ENCODE data around the gene NADK. TPM values are rescaled to one million over a fixed set of nuclear protein-coding genes. Genes with fewer than 3 reads are reported as not detected.
A peak's percentile ranks its signal among the peaks of the same experiment; 100 is the strongest.

Gene NADK
- total and polyA plus RNA-seq, 2 of the 13 experiments (the other 11 are each of a cell fraction or from before 2014, with no cell fraction given): 56.6 to 60.1 TPM

DNA sequence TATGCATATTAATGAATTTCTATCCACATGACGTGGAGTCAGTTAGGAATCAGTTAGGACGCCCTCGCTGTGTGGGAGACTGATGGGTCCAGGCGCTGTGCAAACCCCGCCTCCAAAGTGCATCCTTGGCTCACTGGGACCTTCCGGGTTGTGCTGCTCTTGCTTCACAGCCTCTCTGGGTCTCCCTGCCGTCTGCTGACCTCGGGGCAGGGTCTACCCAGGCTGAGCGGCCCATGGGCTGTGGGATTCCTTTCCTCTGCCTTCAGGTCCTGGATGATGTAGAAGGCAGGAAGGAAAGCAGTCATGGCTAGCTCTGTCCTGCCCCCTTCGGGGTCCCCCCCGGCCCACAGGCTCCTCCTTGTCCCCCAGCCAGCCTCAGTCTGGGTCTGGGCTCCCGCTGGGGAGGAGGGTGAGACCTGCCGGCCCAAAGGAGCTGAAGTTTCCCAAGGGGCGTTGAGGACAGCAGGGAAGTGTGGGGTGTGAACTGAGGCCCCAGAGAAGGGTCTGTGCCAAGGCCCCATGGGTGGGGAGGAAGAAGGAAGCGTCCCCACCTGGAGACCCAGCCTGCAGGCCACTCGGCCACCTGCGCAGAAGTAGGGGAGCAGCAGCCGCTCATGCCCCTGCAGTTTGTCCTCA lies 29.5 kb downstream of the NADK start (continued):
- TF ChIP-seq, protein P1, sequence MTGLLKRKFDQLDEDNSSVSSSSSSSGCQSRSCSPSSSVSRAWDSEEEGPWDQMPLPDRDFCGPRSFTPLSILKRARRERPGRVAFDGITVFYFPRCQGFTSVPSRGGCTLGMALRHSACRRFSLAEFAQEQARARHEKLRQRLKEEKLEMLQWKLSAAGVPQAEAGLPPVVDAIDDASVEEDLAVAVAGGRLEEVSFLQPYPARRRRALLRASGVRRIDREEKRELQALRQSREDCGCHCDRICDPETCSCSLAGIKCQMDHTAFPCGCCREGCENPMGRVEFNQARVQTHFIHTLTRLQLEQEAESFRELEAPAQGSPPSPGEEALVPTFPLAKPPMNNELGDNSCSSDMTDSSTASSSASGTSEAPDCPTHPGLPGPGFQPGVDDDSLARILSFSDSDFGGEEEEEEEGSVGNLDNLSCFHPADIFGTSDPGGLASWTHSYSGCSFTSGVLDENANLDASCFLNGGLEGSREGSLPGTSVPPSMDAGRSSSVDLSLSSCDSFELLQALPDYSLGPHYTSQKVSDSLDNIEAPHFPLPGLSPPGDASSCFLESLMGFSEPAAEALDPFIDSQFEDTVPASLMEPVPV (CRISPR knock-in tag; IDR thresholded peaks at IDR 0.05): no peak
- TF ChIP-seq, protein P2, sequence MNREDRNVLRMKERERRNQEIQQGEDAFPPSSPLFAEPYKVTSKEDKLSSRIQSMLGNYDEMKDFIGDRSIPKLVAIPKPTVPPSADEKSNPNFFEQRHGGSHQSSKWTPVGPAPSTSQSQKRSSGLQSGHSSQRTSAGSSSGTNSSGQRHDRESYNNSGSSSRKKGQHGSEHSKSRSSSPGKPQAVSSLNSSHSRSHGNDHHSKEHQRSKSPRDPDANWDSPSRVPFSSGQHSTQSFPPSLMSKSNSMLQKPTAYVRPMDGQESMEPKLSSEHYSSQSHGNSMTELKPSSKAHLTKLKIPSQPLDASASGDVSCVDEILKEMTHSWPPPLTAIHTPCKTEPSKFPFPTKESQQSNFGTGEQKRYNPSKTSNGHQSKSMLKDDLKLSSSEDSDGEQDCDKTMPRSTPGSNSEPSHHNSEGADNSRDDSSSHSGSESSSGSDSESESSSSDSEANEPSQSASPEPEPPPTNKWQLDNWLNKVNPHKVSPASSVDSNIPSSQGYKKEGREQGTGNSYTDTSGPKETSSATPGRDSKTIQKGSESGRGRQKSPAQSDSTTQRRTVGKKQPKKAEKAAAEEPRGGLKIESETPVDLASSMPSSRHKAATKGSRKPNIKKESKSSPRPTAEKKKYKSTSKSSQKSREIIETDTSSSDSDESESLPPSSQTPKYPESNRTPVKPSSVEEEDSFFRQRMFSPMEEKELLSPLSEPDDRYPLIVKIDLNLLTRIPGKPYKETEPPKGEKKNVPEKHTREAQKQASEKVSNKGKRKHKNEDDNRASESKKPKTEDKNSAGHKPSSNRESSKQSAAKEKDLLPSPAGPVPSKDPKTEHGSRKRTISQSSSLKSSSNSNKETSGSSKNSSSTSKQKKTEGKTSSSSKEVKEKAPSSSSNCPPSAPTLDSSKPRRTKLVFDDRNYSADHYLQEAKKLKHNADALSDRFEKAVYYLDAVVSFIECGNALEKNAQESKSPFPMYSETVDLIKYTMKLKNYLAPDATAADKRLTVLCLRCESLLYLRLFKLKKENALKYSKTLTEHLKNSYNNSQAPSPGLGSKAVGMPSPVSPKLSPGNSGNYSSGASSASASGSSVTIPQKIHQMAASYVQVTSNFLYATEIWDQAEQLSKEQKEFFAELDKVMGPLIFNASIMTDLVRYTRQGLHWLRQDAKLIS (CRISPR knock-in tag; IDR thresholded peaks at IDR 0.05): no peak
- TF ChIP-seq RXRA (CRISPR knock-in tag; IDR thresholded peaks at IDR 0.05) (peak; percentile 39; the same call in 1 of the 2 replicates), NFIB (CRISPR knock-in tag; IDR thresholded peaks at IDR 0.05; ENCODE audit: borderline replicate concordance) (no peak), RAD21 (CRISPR knock-in tag; IDR thresholded peaks at IDR 0.05) (no peak), PAF1 (CRISPR knock-in tag; IDR thresholded peaks at IDR 0.05) (no peak), ZNF253 (CRISPR knock-in tag; IDR thresholded peaks at IDR 0.05; ENCODE audit: borderline replicate concordance) (no peak), TOPORS (CRISPR knock-in tag; IDR thresholded peaks at IDR 0.05) (no peak), DNMT3B (CRISPR knock-in tag; conservative IDR thresholded peaks at IDR 0.05) (no peak), RNF2 (conservative IDR thresholded peaks at IDR 0.05; ENCODE audit: low read depth) (no peak), ZNF44 (CRISPR knock-in tag; IDR thresholded peaks at IDR 0.05) (0 out of 2 replicates have a peak, but pooled peaks have one; percentile 29), AKAP8 (CRISPR knock-in tag; IDR thresholded peaks at IDR 0.05) (no peak), SATB2 (CRISPR knock-in tag; IDR thresholded peaks at IDR 0.05) (no peak), RFXAP (CRISPR knock-in tag; IDR thresholded peaks at IDR 0.05; ENCODE audit: borderline replicate concordance) (no peak), ZNF552 (CRISPR knock-in tag; IDR thresholded peaks at IDR 0.05; ENCODE audit: borderline replicate concordance) (no peak)
- TF ChIP-seq, protein P3, sequence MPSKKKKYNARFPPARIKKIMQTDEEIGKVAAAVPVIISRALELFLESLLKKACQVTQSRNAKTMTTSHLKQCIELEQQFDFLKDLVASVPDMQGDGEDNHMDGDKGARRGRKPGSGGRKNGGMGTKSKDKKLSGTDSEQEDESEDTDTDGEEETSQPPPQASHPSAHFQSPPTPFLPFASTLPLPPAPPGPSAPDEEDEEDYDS (CRISPR knock-in tag; IDR thresholded peaks at IDR 0.05): 0 out of 2 replicates have a peak, but pooled peaks have one; percentile 28
- TF ChIP-seq, protein P4, sequence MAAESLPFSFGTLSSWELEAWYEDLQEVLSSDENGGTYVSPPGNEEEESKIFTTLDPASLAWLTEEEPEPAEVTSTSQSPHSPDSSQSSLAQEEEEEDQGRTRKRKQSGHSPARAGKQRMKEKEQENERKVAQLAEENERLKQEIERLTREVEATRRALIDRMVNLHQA (CRISPR knock-in tag; IDR thresholded peaks at IDR 0.05): no peak
- TF ChIP-seq, protein P5, sequence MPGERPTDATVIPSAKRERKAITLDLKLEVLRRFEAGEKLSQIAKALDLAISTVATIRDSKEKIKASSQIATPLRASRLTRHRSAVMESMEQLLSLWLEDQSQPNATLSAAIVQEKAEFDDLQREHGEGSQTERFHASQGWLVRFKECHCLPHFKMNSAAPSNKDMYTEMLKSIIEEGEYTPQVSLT (CRISPR knock-in tag; IDR thresholded peaks at IDR 0.05; ENCODE audit: borderline replicate concordance, low read depth): no peak
- TF ChIP-seq, protein P6, sequence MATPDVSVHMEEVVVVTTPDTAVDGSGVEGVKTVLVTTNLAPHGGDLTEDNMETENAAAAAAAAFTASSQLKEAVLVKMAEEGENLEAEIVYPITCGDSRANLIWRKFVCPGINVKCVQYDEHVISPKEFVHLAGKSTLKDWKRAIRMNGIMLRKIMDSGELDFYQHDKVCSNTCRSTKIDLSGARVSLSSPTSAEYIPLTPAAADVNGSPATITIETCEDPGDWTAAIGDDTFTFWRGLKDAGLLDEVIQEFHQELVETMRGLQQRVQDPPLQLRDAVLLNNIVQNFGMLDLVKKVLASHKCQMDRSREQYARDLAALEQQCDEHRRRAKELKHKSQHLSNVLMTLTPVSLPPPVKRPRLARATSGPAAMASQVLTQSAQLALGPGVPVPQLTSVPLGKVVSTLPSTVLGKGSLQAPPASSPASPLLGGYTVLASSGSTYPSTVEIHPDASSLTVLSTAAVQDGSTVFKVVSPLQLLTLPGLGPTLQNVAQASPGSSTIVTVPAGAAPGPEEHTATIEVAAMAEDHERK (CRISPR knock-in tag; IDR thresholded peaks at IDR 0.05; ENCODE audit: low read depth): no peak
- TF ChIP-seq, protein P7, sequence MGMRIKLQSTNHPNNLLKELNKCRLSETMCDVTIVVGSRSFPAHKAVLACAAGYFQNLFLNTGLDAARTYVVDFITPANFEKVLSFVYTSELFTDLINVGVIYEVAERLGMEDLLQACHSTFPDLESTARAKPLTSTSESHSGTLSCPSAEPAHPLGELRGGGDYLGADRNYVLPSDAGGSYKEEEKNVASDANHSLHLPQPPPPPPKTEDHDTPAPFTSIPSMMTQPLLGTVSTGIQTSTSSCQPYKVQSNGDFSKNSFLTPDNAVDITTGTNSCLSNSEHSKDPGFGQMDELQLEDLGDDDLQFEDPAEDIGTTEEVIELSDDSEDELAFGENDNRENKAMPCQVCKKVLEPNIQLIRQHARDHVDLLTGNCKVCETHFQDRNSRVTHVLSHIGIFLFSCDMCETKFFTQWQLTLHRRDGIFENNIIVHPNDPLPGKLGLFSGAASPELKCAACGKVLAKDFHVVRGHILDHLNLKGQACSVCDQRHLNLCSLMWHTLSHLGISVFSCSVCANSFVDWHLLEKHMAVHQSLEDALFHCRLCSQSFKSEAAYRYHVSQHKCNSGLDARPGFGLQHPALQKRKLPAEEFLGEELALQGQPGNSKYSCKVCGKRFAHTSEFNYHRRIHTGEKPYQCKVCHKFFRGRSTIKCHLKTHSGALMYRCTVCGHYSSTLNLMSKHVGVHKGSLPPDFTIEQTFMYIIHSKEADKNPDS (CRISPR knock-in tag; IDR thresholded peaks at IDR 0.05): no peak

Measured in HepG2 (cell line).